GM12891 (cell line): ENCODE data around the gene DENND4A.

Experiments
- POLR2A ChIP-seq: IDR thresholded peaks from 2 replicates; pipeline ENCODE4 v1.6.1; 2011; ENCODE audit warnings: low read depth, low read length, control low read depth
- POLR2AphosphoS5 ChIP-seq: IDR thresholded peaks from 2 replicates; pipeline ENCODE4 v1.6.1; 2011; ENCODE audit warnings: low read depth, low read length, control low read depth

DNA sequence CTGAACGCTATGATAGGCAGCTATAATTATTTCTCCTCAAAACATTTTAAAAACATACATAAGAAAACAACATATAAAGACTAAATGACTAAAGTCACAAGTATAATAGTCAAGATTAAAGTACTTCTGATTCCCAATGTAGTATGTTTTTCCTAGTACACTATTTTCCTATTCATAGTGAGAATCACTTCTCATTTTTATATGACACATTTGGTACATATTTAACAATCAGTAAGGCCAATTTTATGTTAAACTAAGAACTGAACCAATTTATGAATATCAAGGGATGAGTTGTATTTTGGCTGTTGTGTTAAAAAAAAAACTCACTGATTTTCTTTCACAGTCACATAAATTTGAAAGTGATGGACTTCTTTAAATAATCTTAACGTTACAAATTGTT lies 79.7 kb downstream of the DENND4A start:
- TF ChIP-seq POLR2A (no peak), POLR2AphosphoS5 (no peak)
